Progenitor cell of endocrine pancreas (in vitro differentiated cells): ENCODE data around the gene BTRC. TPM values are rescaled to one million over a fixed set of nuclear protein-coding genes. Genes with fewer than 3 reads are reported as not detected.

Experiments used
- DNase-seq: peaks from one replicate; pipeline ENCODE4 v3.0.0; 2021; ENCODE audit warnings: low spot score; ENCODE audit not compliant: unreplicated experiment
- H3K27ac Mint-ChIP-seq: 2 replicates; pipeline ENCODE4 v1.8.0; 2021; ENCODE audit warnings: mild to moderate bottlenecking, moderate library complexity, mixed read lengths
- H3K27me3 Mint-ChIP-seq: 2 replicates; pipeline ENCODE4 v1.8.0; 2021; ENCODE audit warnings: mixed read lengths
- H3K36me3 Mint-ChIP-seq: 2 replicates; pipeline ENCODE4 v1.8.0; 2022; ENCODE audit warnings: mixed read lengths; ENCODE audit not compliant: insufficient read depth
- H3K4me1 Mint-ChIP-seq: 2 replicates; pipeline ENCODE4 v1.8.0; 2021; ENCODE audit warnings: low read depth, mixed read lengths
- H3K4me3 Mint-ChIP-seq: 2 replicates; pipeline ENCODE4 v1.8.0; 2021; ENCODE audit warnings: low read depth, mild to moderate bottlenecking, moderate library complexity, mixed read lengths
- H3K9me3 Mint-ChIP-seq: 2 replicates; pipeline ENCODE4 v1.8.0; 2021; ENCODE audit warnings: low read depth, mixed read lengths
- total RNA-seq: library from RNA; stranded (reverse); gene quantifications from 2 replicates; pipeline ENCODE4 v1.2.1, GENCODE V29; 2021
- TF ChIP-seq, protein P1 (sequence below): fragments of 200-600 bp; sonication (generic); IDR thresholded peaks from one replicate; pipeline ENCODE4 v1.5.0; 2021; ENCODE audit warnings: antibody characterized with exemption, mild to moderate bottlenecking; ENCODE audit not compliant: unreplicated experiment

Gene BTRC
- total RNA-seq, 1 donor from 2014 or later = 46.5 TPM

GRCh38 chr10:101578803-101579515 is 225.0 kb downstream of the BTRC start:
- Mint-ChIP-seq H3K4me1 (no peaks in the 10 kb centered on the region), H3K4me3 (no peak overlapping the region), H3K27me3 (no peaks in the 10 kb centered on the region), H3K27ac (no peak overlapping the region), H3K9me3 (no peaks in the 10 kb centered on the region), H3K36me3 (peaks cover 3% of the 10 kb centered on the region)
- TF ChIP-seq, protein P1, sequence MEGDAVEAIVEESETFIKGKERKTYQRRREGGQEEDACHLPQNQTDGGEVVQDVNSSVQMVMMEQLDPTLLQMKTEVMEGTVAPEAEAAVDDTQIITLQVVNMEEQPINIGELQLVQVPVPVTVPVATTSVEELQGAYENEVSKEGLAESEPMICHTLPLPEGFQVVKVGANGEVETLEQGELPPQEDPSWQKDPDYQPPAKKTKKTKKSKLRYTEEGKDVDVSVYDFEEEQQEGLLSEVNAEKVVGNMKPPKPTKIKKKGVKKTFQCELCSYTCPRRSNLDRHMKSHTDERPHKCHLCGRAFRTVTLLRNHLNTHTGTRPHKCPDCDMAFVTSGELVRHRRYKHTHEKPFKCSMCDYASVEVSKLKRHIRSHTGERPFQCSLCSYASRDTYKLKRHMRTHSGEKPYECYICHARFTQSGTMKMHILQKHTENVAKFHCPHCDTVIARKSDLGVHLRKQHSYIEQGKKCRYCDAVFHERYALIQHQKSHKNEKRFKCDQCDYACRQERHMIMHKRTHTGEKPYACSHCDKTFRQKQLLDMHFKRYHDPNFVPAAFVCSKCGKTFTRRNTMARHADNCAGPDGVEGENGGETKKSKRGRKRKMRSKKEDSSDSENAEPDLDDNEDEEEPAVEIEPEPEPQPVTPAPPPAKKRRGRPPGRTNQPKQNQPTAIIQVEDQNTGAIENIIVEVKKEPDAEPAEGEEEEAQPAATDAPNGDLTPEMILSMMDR = no peak
- no peak for DNase-seq

DNA sequence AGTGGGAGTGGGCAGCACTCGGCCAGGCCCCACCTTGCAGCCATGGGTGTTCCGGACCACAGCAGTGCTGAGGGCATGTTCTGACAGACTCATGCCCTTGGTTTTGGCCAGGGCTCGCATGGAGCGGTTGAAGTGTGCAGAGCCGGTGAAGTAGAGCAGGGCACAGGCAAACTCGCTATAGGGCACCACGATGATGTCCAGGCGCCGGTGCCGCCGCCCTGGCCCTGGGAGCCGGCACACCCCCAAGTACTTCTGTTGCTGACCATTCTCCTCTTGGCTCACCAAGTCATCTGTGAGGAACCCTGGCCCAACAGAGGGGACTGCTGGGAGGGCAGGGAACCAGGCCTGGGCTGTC is 225.5 kb downstream of the BTRC start:
- no peaks in the 10 kb centered on the region for H3K9me3 Mint-ChIP-seq
- H3K27ac Mint-ChIP-seq = no peak overlapping the region
- H3K4me1 Mint-ChIP-seq = no peaks in the 10 kb centered on the region
- H3K4me3 Mint-ChIP-seq = no peak overlapping the region
- no peak for DNase-seq
- H3K27me3 Mint-ChIP-seq = no peaks in the 10 kb centered on the region
- TF ChIP-seq, protein P1 = no peak
- H3K36me3 Mint-ChIP-seq = peaks cover 5% of the 10 kb centered on the region

GRCh38 chr10:101580486-101581399 is 226.8 kb downstream of the BTRC start:
- peaks cover 5% of the 10 kb centered on the region for H3K36me3 Mint-ChIP-seq
- H3K4me3 Mint-ChIP-seq = no peak overlapping the region
- no peaks in the 10 kb centered on the region for H3K4me1 Mint-ChIP-seq
- H3K27me3 Mint-ChIP-seq = no peaks in the 10 kb centered on the region
- TF ChIP-seq, protein P1 = no peak
- no peak for DNase-seq
- peak overlapping the region; percentile 84 for H3K27ac Mint-ChIP-seq
- no peaks in the 10 kb centered on the region for H3K9me3 Mint-ChIP-seq

- DNase-seq = no peak
- TF ChIP-seq, protein P1 = no peak
- H3K9me3 Mint-ChIP-seq = no peaks in the 10 kb centered on the region
- peaks cover 2% of the 10 kb centered on the region for H3K36me3 Mint-ChIP-seq
- peaks cover 15% of the 10 kb centered on the region for H3K4me1 Mint-ChIP-seq
- no peak overlapping the region for H3K27ac Mint-ChIP-seq
- H3K4me3 Mint-ChIP-seq = no peak overlapping the region
- no peaks in the 10 kb centered on the region for H3K27me3 Mint-ChIP-seq
These were observed 231.9 kb downstream of the BTRC start for GRCh38 chr10:101585841-101586240.

DNA sequence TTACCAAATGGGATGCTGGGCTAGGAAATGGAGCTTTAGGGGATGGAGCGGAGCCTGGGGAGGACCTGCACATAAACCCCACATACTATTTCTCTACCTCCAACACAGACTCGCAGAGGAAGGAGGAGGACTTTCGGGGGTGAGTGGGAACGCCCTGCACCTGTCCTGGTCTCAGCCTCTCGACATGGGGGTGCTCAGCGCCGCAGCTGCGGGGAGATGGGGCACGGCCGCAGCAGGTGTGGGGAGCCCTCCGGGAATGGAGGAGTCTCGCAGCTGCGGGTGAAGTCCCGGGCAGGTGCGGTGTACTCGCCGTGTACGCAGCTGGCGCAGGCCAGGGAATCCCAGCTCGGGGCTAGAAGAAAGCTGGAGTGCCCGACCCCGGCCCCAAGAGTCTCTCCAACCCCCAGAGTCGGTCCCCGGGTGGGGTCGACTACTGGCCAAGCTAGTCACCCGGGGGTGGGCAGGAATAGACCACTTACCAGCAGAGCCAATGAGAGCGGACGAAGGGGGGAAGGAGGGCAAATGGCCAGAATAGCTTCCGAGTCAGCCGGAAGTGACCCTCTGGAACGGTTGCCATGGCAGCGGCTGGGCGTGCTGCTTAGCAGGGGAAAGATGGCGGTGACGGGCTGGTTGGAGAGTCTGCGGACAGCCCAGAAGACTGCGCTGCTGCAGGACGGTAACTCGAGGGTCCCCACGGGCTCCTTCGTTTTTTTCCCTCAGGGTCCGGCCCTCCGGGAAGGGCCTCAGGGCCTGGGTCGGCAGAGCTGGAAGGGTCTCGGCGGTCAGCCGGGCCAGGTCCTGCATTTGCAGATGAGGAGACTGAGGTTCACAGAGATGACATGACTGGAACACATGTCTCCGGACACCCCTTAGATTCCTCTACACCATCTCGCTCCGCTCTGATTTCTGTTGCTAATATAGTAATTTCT is 234.0 kb downstream of the BTRC start, which contains the start of the genes DPCD and POLL:
DPCD (plus strand) TSS at position 597 of the 929 bp plus-strand sequence; CDS start at position 613, 16 bp downstream.
POLL (minus strand) TSS at position 533 of the 929 bp plus-strand sequence. CDS start 897 bp downstream, outside the sequence.
- H3K9me3 Mint-ChIP-seq = no peaks in the 10 kb centered on the region

More for the DNA sequence above, 234.0 kb downstream of the BTRC start, which contains the start of the genes DPCD and POLL:
- TF ChIP-seq, protein P1 = no peak
- peak; percentile 86 for DNase-seq
- peak within 1 kb of the TSS; percentile 94 for H3K27ac Mint-ChIP-seq
- H3K4me3 Mint-ChIP-seq = peak within 1 kb of the TSS; percentile 93
- no peaks in the 10 kb centered on the region for H3K27me3 Mint-ChIP-seq
- H3K36me3 Mint-ChIP-seq = peaks cover 2% of the 10 kb centered on the region
- peaks cover 15% of the 10 kb centered on the region for H3K4me1 Mint-ChIP-seq
